Natural killer cell (primary cell): ENCODE data around the gene MPC1L. TPM values are rescaled to one million over a fixed set of nuclear protein-coding genes. Genes with fewer than 3 reads are reported as not detected.

Experiments
- ATAC-seq, 3 donors: fragments of 150-1000 bp in 2 of 3; fragments of 200-7000 bp in 1 of 3; cut with Tn5 transposase; 1 replicate in 1 of 3; 2 replicates in 2 of 3; pipeline ENCODE4 v1.10.0; 2021; ENCODE audit warnings: mild to moderate bottlenecking in 2 of 3, moderate library complexity in 2 of 3
- DNase-seq, 2 donors: peaks; one replicate each; pipeline versions ENCODE4 v3.0.0 to v3.0.0-alpha.2; 2013 to 2021; ENCODE audit warnings: mixed read lengths in 1 of 2
- H3K27ac ChIP-seq: one replicate; pipeline ENCODE4 v1.5.1; 2013; ENCODE audit warnings: mild to moderate bottlenecking, low read length
- H3K27me3 ChIP-seq: one replicate; pipeline ENCODE4 v1.6.1; 2013; ENCODE audit warnings: low read length; ENCODE audit not compliant: control insufficient read depth, insufficient read depth
- H3K36me3 ChIP-seq: one replicate; pipeline ENCODE4 v1.6.1; 2013; ENCODE audit warnings: low read length; ENCODE audit not compliant: control insufficient read depth, insufficient read depth
- H3K4me1 ChIP-seq: one replicate; pipeline ENCODE4 v1.6.1; 2013; ENCODE audit warnings: low read length; ENCODE audit not compliant: control insufficient read depth, insufficient read depth
- H3K4me3 ChIP-seq: one replicate; pipeline ENCODE4 v1.5.1; 2013; ENCODE audit warnings: low read length
- H3K9me3 ChIP-seq: one replicate; pipeline ENCODE4 v1.6.1; 2013; ENCODE audit warnings: low read length; ENCODE audit not compliant: control insufficient read depth, insufficient read depth
- H3K27ac Mint-ChIP-seq, 2 donors: one replicate each; pipeline ENCODE4 v1.8.0; 2022; ENCODE audit warnings: mild to moderate bottlenecking in 2 of 2, mixed read lengths in 2 of 2, moderate library complexity in 1 of 2
- H3K27me3 Mint-ChIP-seq, 2 donors: one replicate each; pipeline ENCODE4 v1.8.0; 2022; ENCODE audit warnings: low read depth in 2 of 2, mixed read lengths in 2 of 2
- H3K36me3 Mint-ChIP-seq: one replicate; pipeline ENCODE4 v1.8.0; 2022; ENCODE audit warnings: mixed read lengths
- H3K4me1 Mint-ChIP-seq, 2 donors: one replicate each; pipeline ENCODE4 v1.8.0; 2022; ENCODE audit warnings: mixed read lengths in 2 of 2
- H3K4me3 Mint-ChIP-seq: one replicate; pipeline ENCODE4 v1.8.0; 2022; ENCODE audit warnings: mild to moderate bottlenecking, moderate library complexity, mixed read lengths
- H3K9me3 Mint-ChIP-seq, 2 donors: one replicate each; pipeline ENCODE4 v1.8.0; 2022; ENCODE audit warnings: mixed read lengths in 2 of 2
- WGBS: methylation state at CpG from one replicate; pipeline ENCODE4 v1.1.7; 2013; ENCODE audit warnings: missing lambda C conversion rate; ENCODE audit not compliant: insufficient coverage; 5-methylcytosine and 5-hydroxymethylcytosine counted together
- intact Hi-C: fragments of 100-400 bp; cut with micrococcal nuclease; formaldehyde crosslinking; loops from one replicate; pipeline ENCODE4 v1.14.2; 2022
- total RNA-seq, 4 donors: library from RNA; stranded (reverse); fragments of 120-200 nt in 1 of 4; gene quantifications; one replicate each; pipeline versions ENCODE4 v1.2.3 to v1.2.4, GENCODE V29; 2013 to 2022
- TF ChIP-seq, protein P1 (sequence below): fragments of 200-600 bp; IDR thresholded peaks from one replicate; pipeline ENCODE4 v1.8.0; 2022; ENCODE audit warnings: antibody characterized with exemption

MPC1L gene
- total RNA-seq, 3 donors from 2014 or later (not counting 1 experiment from before 2014, with no cell fraction given) = not detected

DNA sequence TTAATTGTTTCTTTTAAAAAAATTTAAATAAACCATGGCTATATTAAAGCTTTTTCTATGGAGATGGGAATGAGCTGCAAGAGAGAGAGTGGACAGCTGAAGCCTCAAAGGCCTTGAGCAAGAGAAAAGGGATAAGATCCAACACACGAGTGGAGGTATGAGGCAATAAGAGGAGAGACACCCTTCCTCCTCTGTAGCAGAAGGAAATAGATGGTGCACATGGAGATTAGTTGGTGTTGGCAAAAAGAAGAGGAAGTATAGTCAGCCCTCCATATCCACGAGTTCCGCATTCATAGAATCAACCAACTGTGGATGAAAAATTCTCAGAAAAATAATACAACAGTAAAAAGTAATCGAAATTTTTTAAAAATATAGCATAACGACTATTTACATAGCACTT lies 20.9 kb downstream of the MPC1L start:
- Mint-ChIP-seq H3K4me3 (peak overlapping the region; percentile 84), H3K36me3 (no peaks in the 10 kb centered on the region), H3K27ac (peak overlapping the region; percentile 88 to 98), H3K27me3 (no peaks in the 10 kb centered on the region), H3K9me3 (no peaks in the 10 kb centered on the region), H3K4me1 (peaks cover 42 to 47% of the 10 kb centered on the region in 2 donors)
- intact Hi-C loops = loop anchor here (10.0 kb wide), 1 partner anchor 441 kb away; the partner anchor contains the start of gene USP9X
- H3K27ac ChIP-seq = peak overlapping the region; percentile 88
- H3K4me3 ChIP-seq = peak overlapping the region; percentile 39
- no peak for ATAC-seq
- peaks cover 43% of the 10 kb centered on the region for H3K4me1 ChIP-seq
- H3K9me3 ChIP-seq = no peaks in the 10 kb centered on the region
- peaks cover 11% of the 10 kb centered on the region for H3K36me3 ChIP-seq
- no peaks in the 10 kb centered on the region for H3K27me3 ChIP-seq
- 20% methylated on average over 1 of the region's 5 CpGs for WGBS
- no peak for DNase-seq
- TF ChIP-seq, protein P1, sequence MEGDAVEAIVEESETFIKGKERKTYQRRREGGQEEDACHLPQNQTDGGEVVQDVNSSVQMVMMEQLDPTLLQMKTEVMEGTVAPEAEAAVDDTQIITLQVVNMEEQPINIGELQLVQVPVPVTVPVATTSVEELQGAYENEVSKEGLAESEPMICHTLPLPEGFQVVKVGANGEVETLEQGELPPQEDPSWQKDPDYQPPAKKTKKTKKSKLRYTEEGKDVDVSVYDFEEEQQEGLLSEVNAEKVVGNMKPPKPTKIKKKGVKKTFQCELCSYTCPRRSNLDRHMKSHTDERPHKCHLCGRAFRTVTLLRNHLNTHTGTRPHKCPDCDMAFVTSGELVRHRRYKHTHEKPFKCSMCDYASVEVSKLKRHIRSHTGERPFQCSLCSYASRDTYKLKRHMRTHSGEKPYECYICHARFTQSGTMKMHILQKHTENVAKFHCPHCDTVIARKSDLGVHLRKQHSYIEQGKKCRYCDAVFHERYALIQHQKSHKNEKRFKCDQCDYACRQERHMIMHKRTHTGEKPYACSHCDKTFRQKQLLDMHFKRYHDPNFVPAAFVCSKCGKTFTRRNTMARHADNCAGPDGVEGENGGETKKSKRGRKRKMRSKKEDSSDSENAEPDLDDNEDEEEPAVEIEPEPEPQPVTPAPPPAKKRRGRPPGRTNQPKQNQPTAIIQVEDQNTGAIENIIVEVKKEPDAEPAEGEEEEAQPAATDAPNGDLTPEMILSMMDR = no peak

DNA sequence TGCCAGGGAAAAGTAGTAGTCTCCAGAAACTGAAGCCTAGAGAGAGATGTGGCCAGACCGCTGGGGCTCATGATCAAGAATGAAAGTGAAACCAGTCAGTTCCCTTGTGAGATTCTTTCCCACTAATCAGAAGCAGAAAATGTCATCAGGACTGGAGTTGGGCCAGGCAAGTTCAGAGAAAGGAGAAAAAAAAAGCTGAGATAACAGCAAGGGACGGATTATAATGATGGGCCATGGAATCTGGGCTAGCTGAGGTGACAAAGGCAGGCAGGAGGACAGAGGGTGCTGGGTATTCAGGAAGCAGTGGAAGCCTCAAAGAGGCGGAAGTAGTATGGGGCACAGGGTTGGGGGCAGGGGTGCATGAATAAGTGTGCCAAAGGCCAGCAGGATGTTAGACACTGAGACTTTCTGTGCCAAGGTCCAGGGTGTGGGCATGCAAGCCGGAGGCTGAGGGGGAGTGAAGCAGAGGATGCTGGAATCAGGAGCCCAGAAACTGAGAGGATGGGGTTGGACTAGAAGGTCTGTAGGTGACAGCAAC lies 21.7 kb downstream of the MPC1L start:
- TF ChIP-seq, protein P1 = no peak
- Histone ChIP-seq H3K4me3 (peak overlapping the region; percentile 39), H3K27ac (peak overlapping the region; percentile 88), H3K4me1 (peaks cover 43% of the 10 kb centered on the region), H3K36me3 (peaks cover 7% of the 10 kb centered on the region), H3K9me3 (no peaks in the 10 kb centered on the region), H3K27me3 (no peaks in the 10 kb centered on the region)
- ATAC-seq = peak; percentile 58 to 74 (median 60)
- intact Hi-C loops = loop anchor here (5.0 to 10.0 kb wide), 2 partner anchors 440 to 687 kb away; partner anchors contain the start of genes DDX3X and USP9X
- peak; percentile 41 to 68 for DNase-seq
- WGBS = 0% methylated on average over 4 of the region's 4 CpGs
- H3K36me3 Mint-ChIP-seq = no peaks in the 10 kb centered on the region
- H3K9me3 Mint-ChIP-seq = no peaks in the 10 kb centered on the region
- peak overlapping the region; percentile 88 to 98 for H3K27ac Mint-ChIP-seq
- H3K4me3 Mint-ChIP-seq = peak overlapping the region; percentile 84
- peaks cover 42 to 47% of the 10 kb centered on the region in 2 donors for H3K4me1 Mint-ChIP-seq
- no peaks in the 10 kb centered on the region for H3K27me3 Mint-ChIP-seq

DNA sequence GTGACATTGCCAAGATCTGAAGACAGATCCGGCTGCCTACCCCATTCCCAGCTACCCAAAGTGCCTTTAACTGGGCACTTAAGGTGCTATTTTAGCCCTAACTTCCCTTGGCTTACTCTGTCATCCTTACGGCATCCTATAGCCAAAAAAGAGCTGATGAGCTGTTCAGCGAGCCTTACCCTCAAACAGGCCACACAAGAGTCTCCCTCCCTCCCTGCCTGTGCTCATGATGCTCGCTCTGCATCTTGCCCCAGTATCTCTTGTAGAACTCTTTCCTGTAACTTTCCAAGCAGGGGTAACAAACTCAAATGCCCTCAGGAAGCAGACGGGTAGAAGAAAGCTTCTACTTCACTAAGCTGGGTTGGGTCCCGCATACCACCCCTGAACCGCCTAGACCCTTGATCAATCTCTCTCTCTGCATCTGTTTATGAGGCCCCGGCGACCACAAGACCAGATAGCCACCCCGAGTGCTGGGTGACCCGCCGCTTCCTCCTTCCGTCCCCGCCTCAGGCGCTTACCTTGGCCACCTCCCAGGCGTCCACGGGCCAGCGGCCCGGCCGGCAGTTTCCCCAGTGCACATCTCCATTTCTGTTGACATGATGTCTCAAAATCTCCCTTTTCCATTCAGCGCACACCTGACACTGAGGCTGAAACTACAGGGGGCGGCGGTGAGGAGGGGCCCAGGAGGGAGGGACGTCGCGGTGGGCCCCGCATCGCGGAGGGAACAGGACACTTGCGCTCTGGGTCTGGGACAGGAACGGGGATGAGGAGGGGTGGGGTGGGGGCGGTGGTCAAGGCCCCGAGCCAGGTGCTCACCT lies 23.5 kb downstream of the MPC1L start:
- Mint-ChIP-seq H3K4me1 (peaks cover 44 to 48% of the 10 kb centered on the region in 2 donors), H3K36me3 (no peaks in the 10 kb centered on the region), H3K9me3 (no peaks in the 10 kb centered on the region), H3K27me3 (no peaks in the 10 kb centered on the region), H3K27ac (peak overlapping the region; percentile 93 to 96), H3K4me3 (peak overlapping the region; percentile 96)
- intact Hi-C loops = loop anchor here (1.0 to 10.0 kb wide), 4 partner anchors 66 to 686 kb away; partner anchors contain the start of genes ATP6AP2, DDX3X, MED14 and USP9X
- TF ChIP-seq, protein P1 = no peak
- Histone ChIP-seq H3K4me3 (peak overlapping the region; percentile 78), H3K9me3 (no peaks in the 10 kb centered on the region), H3K36me3 (peaks cover 2% of the 10 kb centered on the region), H3K4me1 (peaks cover 43% of the 10 kb centered on the region), H3K27me3 (no peaks in the 10 kb centered on the region), H3K27ac (peak overlapping the region; percentile 75)
- peak; percentile 21 to 49 for DNase-seq
- under 1% methylated on average over 32 of the region's 33 CpGs for WGBS
- peak in 2 of 3 donors; percentile 7 to 51 for ATAC-seq
